Body of pancreas (tissue), 4 donors: Measurements from ENCODE around the gene THNSL1.

Experiments used
- POLR2A ChIP-seq, 3 donors: fragments of 450-650 bp; IDR thresholded peaks; one replicate each; pipeline ENCODE4 v1.6.1; 2016; ENCODE audit warnings: antibody characterized with exemption in 3 of 3, mild to moderate bottlenecking in 2 of 3
- TF ChIP-seq, protein P1 (sequence below), 7 experiments: fragments of 450-650 bp in 4 of 7; fragments of 200-600 bp in 3 of 7; sonication (generic) in 3 of 7; IDR thresholded peaks; one replicate each; pipeline ENCODE4 v1.5.1; 2016 to 2019; ENCODE audit warnings: antibody characterized with exemption in 7 of 7

DNA sequence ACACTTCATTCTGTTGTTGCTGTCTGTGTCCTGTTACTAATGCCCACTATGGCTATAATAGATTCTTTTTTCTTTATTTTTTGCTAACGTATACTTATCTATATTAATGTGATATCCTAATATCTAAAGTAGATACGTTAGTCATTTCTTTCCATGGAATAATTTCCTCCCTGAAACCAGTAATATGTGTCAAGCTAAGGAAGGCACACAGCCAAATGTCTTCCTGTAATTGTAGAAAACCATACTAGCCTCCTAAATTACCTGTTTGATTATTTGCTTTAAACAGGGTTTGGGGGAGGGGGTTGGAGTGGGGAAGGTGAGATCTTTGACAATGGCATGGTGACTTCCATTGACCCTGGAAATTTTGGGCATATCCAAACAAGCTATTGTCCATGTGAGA, 56.4 kb downstream of the THNSL1 start:
- TF ChIP-seq, protein P1, sequence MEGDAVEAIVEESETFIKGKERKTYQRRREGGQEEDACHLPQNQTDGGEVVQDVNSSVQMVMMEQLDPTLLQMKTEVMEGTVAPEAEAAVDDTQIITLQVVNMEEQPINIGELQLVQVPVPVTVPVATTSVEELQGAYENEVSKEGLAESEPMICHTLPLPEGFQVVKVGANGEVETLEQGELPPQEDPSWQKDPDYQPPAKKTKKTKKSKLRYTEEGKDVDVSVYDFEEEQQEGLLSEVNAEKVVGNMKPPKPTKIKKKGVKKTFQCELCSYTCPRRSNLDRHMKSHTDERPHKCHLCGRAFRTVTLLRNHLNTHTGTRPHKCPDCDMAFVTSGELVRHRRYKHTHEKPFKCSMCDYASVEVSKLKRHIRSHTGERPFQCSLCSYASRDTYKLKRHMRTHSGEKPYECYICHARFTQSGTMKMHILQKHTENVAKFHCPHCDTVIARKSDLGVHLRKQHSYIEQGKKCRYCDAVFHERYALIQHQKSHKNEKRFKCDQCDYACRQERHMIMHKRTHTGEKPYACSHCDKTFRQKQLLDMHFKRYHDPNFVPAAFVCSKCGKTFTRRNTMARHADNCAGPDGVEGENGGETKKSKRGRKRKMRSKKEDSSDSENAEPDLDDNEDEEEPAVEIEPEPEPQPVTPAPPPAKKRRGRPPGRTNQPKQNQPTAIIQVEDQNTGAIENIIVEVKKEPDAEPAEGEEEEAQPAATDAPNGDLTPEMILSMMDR (IDR thresholded peaks at IDR 0.05), result no peak
- TF ChIP-seq POLR2A (IDR thresholded peaks at IDR 0.05), result no peak
